H1 (cell line): ENCODE measurements around the gene PJA1. TPM values are rescaled to one million over a fixed set of nuclear protein-coding genes. Genes with fewer than 3 reads are reported as not detected.

Experiments used
- ASH2L ChIP-seq: fragments of 200-600, 300-600 bp; sonication (generic); IDR thresholded peaks from one replicate; pipeline ENCODE4 v1.7.1; 2017; ENCODE audit warnings: low read length
- BRCA1 ChIP-seq: IDR thresholded peaks from 2 replicates; pipeline ENCODE4 v1.6.1; 2012; ENCODE audit warnings: low read depth, low read length, improper control_type of control experiment
- EZH2 ChIP-seq: fragments of 200-600 bp; sonication (generic); IDR thresholded peaks from 2 replicates; pipeline ENCODE4 v1.7.1; 2012; ENCODE audit warnings: low read depth, mild to moderate bottlenecking, moderate library complexity, low read length, inconsistent platforms; ENCODE audit not compliant: severe bottlenecking
- RFX5 ChIP-seq: IDR thresholded peaks from 2 replicates; pipeline ENCODE4 v1.6.1; 2011; ENCODE audit warnings: low read depth, low read length, improper control_type of control experiment, borderline replicate concordance
- polyA plus RNA-seq, 7 experiments: library from polyadenylated mRNA; depleted of rRNA in 3 of 7; stranded (reverse) in 5 of 7; unstranded in 2 of 7; fragments of >200 nt in 5 of 7; fragments of 200-250 nt in 2 of 7; gene quantifications; 1 replicate in 5 of 7; 2 replicates in 1 of 7; 4 replicates in 1 of 7; pipeline versions ENCODE4 v1.2.1 to v1.2.3, GENCODE V29; 2011 to 2013; ENCODE audit warnings: missing spikeins in 2 of 7, mixed read lengths in 2 of 7
- total RNA-seq: library from RNA; stranded (reverse); fragmentation: NEBNext Ultra II Directional; extraction: Animal tissue kit (Norgen Biotek cat#: 25700); gene quantifications from 2 replicates; pipeline ENCODE4 v1.2.1, GENCODE V29; 2021

The PJA1 gene
- total and polyA plus RNA-seq, 2 of the 8 experiments (the other 6 are each of a cell fraction or from before 2014, with no cell fraction given) = 25.7 to 37.0 TPM

- no peak for TF ChIP-seq BRCA1
- no peak for TF ChIP-seq RFX5
- TF ChIP-seq EZH2 = no peak
- TF ChIP-seq ASH2L = no peak
- TF ChIP-seq, all 59 proteins: peak for 0
Measured at GRCh38 chrX:69162361-69162865, 2.8 kb downstream of the PJA1 start (continued).
